ENCODE data around the gene B4GALT2.

DNA sequence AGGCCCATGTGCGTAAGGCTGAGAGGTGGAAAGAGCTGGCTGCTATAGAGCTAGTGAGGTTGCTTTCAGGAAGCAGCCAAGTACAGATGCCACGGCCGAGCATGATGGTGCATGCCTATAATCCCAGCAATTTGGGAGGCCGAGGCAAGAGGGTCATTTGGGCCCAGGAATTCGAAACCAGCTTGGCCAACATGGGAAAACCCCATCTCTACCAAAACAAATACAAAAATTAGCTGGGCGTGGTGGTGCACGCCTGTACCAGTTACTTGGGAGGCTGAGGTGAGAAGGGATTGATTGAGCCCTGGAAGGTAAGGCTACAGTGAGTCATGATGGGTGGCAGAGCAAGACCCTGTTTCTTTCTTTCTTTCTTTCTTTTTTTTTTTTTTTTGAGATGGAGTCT, 15.1 kb downstream of the B4GALT2 start:
- TF ChIP-seq CTCF (IDR thresholded peaks at IDR 0.05) (no peak), POLR2A (IDR thresholded peaks at IDR 0.05) (no peak)
